Progenitor cell of endocrine pancreas (in vitro differentiated cells): ENCODE measurements around the gene TARBP2. TPM values are rescaled to one million over a fixed set of nuclear protein-coding genes. Genes with fewer than 3 reads are reported as not detected.
"Not testable (repeated sequence)": the region's sequence is repeated elsewhere in the genome, so short reads cannot be mapped to it uniquely, and the experiment has no call there.

Experiments used
- DNase-seq: peaks from one replicate; pipeline ENCODE4 v3.0.0; 2021; ENCODE audit warnings: low spot score; ENCODE audit not compliant: unreplicated experiment
- H3K27ac Mint-ChIP-seq: 2 replicates; pipeline ENCODE4 v1.8.0; 2021; ENCODE audit warnings: mild to moderate bottlenecking, moderate library complexity, mixed read lengths
- H3K27me3 Mint-ChIP-seq: 2 replicates; pipeline ENCODE4 v1.8.0; 2021; ENCODE audit warnings: mixed read lengths
- H3K36me3 Mint-ChIP-seq: 2 replicates; pipeline ENCODE4 v1.8.0; 2022; ENCODE audit warnings: mixed read lengths; ENCODE audit not compliant: insufficient read depth
- H3K4me1 Mint-ChIP-seq: 2 replicates; pipeline ENCODE4 v1.8.0; 2021; ENCODE audit warnings: low read depth, mixed read lengths
- H3K4me3 Mint-ChIP-seq: 2 replicates; pipeline ENCODE4 v1.8.0; 2021; ENCODE audit warnings: low read depth, mild to moderate bottlenecking, moderate library complexity, mixed read lengths
- H3K9me3 Mint-ChIP-seq: 2 replicates; pipeline ENCODE4 v1.8.0; 2021; ENCODE audit warnings: low read depth, mixed read lengths
- total RNA-seq: library from RNA; stranded (reverse); gene quantifications from 2 replicates; pipeline ENCODE4 v1.2.1, GENCODE V29; 2021
- TF ChIP-seq, protein P1 (sequence below): fragments of 200-600 bp; sonication (generic); IDR thresholded peaks from one replicate; pipeline ENCODE4 v1.5.0; 2021; ENCODE audit warnings: antibody characterized with exemption, mild to moderate bottlenecking; ENCODE audit not compliant: unreplicated experiment

TARBP2 gene
- total RNA-seq, 1 donor from 2014 or later, result 61.5 TPM

DNA sequence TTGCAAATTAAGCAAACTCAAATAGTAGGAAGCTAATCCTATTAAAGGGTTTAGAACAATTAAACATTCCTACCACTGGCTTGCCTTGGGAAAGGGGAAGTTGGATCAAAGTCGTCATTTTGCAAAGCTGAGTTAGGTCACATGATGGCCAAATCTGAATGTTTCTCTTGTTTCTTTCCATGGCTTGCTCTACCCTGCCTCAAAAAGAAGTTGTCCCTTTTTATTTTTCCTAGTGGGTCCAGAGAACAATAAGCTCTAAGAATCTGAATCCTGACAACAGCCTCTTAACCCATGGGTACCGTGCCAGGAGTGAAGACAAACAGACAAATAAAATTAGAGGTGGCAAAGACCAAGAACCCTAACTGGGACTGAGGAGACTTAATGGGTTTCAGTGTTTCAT lies 32.4 kb downstream of the TARBP2 start:
- TF ChIP-seq, protein P1, sequence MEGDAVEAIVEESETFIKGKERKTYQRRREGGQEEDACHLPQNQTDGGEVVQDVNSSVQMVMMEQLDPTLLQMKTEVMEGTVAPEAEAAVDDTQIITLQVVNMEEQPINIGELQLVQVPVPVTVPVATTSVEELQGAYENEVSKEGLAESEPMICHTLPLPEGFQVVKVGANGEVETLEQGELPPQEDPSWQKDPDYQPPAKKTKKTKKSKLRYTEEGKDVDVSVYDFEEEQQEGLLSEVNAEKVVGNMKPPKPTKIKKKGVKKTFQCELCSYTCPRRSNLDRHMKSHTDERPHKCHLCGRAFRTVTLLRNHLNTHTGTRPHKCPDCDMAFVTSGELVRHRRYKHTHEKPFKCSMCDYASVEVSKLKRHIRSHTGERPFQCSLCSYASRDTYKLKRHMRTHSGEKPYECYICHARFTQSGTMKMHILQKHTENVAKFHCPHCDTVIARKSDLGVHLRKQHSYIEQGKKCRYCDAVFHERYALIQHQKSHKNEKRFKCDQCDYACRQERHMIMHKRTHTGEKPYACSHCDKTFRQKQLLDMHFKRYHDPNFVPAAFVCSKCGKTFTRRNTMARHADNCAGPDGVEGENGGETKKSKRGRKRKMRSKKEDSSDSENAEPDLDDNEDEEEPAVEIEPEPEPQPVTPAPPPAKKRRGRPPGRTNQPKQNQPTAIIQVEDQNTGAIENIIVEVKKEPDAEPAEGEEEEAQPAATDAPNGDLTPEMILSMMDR, result no peak
- Mint-ChIP-seq H3K27ac (no peak overlapping the region), H3K4me3 (no peak overlapping the region), H3K4me1 (peaks cover 6% of the 10 kb centered on the region), H3K9me3 (no peaks in the 10 kb centered on the region), H3K36me3 (peaks cover 24% of the 10 kb centered on the region), H3K27me3 (no peaks in the 10 kb centered on the region)
- DNase-seq, result no peak

DNA sequence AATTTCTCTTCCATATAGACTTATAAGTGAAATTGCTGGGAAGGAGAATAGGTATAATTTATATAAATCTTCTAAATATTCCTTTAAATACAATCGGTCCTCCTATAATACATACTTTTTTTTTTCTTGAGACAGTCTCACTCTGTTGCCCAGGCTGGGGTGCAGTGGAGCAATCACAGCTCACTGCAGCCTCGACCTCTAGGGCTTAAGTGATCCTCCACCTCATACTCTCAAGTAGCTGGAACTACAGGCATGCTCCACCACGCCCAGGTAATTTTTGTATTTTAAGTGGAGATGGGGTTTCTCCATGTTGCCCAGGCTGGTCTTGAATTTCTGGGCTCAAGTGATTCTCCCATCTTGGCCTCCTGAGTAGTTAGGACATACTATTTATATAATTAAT lies 35.9 kb downstream of the TARBP2 start:
- peaks cover 10% of the 10 kb centered on the region for H3K4me1 Mint-ChIP-seq
- H3K27me3 Mint-ChIP-seq, result no peaks in the 10 kb centered on the region
- no peak overlapping the region for H3K4me3 Mint-ChIP-seq
- H3K9me3 Mint-ChIP-seq, result no peaks in the 10 kb centered on the region
- DNase-seq, result no peak
- TF ChIP-seq, protein P1, result no peak
- H3K27ac Mint-ChIP-seq, result no peak overlapping the region
- H3K36me3 Mint-ChIP-seq, result peaks cover 25% of the 10 kb centered on the region

DNA sequence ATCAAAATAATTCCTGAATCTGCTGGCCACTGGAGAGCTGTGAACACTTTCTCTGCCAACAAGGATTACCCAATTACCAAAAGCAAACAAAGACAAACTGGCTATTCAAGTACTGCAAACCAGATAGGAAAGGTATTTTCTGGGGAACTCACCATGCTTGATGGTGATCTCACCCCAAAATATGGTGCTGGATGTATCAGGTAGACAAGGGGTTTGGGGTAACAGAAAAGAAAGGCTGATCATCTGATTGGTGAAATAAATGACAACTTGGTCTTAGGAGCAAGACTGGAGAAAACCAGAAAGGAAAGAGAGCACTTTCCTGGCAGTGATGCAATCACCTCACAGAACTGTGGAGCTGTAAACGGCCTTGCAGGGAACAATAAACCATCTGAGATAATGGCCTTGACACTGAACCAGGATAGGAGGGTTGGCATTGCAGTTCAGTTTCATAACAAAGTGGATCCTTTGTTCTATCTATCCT lies 37.2 kb downstream of the TARBP2 start:
- no peak overlapping the region for H3K4me3 Mint-ChIP-seq
- H3K27me3 Mint-ChIP-seq, result no peaks in the 10 kb centered on the region
- H3K36me3 Mint-ChIP-seq, result peaks cover 23% of the 10 kb centered on the region

DNA sequence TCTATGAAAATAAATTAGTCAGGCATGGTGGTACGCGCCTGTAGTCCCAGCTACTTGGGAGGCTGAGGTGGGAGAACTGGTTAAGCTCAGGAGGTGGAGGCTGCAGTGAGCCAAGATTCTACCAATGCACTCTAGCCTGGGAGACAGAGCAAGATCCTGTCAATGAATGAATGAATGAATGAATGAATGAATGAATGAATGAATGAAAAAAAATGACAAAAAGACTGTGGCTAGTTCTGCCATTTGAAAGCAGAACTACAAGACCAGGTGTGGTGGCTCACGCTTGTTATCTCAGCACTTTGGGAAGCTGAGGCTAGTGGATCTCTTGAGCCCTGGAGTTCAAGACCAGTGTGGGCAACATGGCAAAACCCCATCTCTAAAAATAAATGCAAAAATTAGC lies 38.4 kb downstream of the TARBP2 start:
- no peak overlapping the region for H3K27ac Mint-ChIP-seq
- no peak overlapping the region for H3K4me3 Mint-ChIP-seq
- H3K36me3 Mint-ChIP-seq, result peaks cover 20% of the 10 kb centered on the region
- no peak for DNase-seq
- H3K27me3 Mint-ChIP-seq, result no peaks in the 10 kb centered on the region
- peaks cover 10% of the 10 kb centered on the region for H3K4me1 Mint-ChIP-seq
- H3K9me3 Mint-ChIP-seq, result no peaks in the 10 kb centered on the region
- TF ChIP-seq, protein P1, result no peak

More for the DNA sequence above, 37.2 kb downstream of the TARBP2 start:
- H3K9me3 Mint-ChIP-seq, result no peaks in the 10 kb centered on the region
- H3K4me1 Mint-ChIP-seq, result peaks cover 10% of the 10 kb centered on the region
- no peak for DNase-seq
- peak overlapping the region; percentile 90 for H3K27ac Mint-ChIP-seq
- TF ChIP-seq, protein P1, result no peak

DNA sequence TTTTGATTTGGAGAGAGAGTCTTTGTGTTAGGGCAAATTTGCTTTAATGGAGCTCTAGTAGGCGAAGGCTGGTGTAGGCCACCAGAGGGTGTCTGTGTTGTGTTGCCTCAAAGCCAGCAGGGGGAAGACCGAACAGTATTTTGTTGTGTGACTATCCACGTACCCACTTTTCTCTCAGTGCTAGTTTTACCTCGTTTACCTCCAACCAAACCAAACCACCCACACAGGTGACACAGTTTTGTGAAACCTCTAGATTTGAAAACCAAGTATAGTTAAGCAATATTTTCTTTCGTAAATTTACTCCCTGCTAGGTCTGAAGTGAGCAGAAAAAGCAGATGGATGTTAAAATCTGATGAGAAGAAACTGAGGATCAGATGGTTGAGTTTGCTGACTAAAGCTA lies 42.5 kb downstream of the TARBP2 start:
- no peaks in the 10 kb centered on the region for H3K27me3 Mint-ChIP-seq
- peak overlapping the region; percentile 69 for H3K27ac Mint-ChIP-seq

DNA sequence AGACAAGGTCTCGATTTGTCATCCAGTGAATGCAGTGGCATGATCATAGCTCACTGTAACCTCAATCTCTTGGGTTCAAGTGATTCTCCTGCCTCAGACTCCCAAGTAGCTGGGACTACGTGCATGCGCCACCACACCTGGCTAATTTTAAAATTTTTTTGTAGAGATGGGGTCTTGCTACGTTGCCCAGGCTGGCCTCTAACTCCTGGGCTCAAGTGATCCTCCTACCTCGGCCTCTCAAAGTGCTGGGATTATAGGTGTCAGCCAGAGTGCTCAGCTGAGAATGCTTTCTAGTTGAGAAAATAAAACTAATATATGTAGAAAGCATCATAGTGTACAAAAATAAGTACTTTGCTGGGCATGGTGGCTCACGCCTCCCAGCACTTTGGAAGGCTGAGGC lies 47.3 kb downstream of the TARBP2 start:
- not testable (repeated sequence) for H3K36me3 Mint-ChIP-seq, H3K27ac Mint-ChIP-seq, H3K9me3 Mint-ChIP-seq, H3K4me1 Mint-ChIP-seq, DNase-seq, H3K27me3 Mint-ChIP-seq, H3K4me3 Mint-ChIP-seq

More for the DNA sequence above, 42.5 kb downstream of the TARBP2 start:
- TF ChIP-seq, protein P1, result peak; percentile 79
- H3K9me3 Mint-ChIP-seq, result no peaks in the 10 kb centered on the region
- H3K4me1 Mint-ChIP-seq, result peaks cover 3% of the 10 kb centered on the region
- DNase-seq, result no peak
- peaks cover 10% of the 10 kb centered on the region for H3K36me3 Mint-ChIP-seq
- H3K4me3 Mint-ChIP-seq, result no peak overlapping the region

DNA sequence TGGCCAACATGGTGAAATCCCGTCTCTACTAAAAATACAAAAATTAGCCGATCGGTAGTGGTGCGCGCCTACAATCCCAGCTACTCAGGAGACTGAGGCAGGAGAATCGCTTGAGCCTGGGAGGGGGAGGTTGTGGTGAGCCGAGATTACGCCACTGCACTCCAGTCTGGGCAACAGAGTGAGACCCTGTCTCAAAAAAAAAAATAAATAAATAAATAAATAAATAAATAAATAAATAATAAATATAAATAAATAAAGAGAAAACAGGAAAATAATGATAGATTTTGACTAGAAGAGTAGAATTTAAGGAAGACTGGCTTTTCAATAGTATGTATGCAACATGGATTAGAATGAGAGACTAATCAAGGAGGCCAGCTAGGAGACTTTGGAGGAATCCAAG lies 49.0 kb downstream of the TARBP2 start:
- not testable (repeated sequence) for H3K9me3 Mint-ChIP-seq, H3K27me3 Mint-ChIP-seq, DNase-seq, H3K36me3 Mint-ChIP-seq, H3K4me1 Mint-ChIP-seq, H3K4me3 Mint-ChIP-seq
- H3K27ac Mint-ChIP-seq, result peak overlapping the region; percentile 49
